ENCODE results near the gene TBRG1.

TBRG1 gene

GRCh38 chr11:124612567-124613246 lies 10.0 kb upstream of the TBRG1 start:
- H3K4me3 ChIP-seq (ENCODE audit: severe bottlenecking), result no peak overlapping the region
- ATAC-seq (ENCODE audit: low read depth) (peak; percentile 62), DNase-seq (ENCODE audit: low spot score) (no peak)
- H3K9me3 ChIP-seq (ENCODE audit: severe bottlenecking), result no peaks in the 10 kb centered on the region
- H3K27ac ChIP-seq (ENCODE audit: poor library complexity, severe bottlenecking), result no peak overlapping the region
- no peaks in the 10 kb centered on the region for H3K4me1 ChIP-seq (ENCODE audit: insufficient read depth, poor library complexity, severe bottlenecking)
- no peak for TF ChIP-seq CTCF (IDR thresholded peaks at IDR 0.05; ENCODE audit: poor library complexity, severe bottlenecking)
- H3K27me3 ChIP-seq (ENCODE audit: insufficient read depth, poor library complexity, severe bottlenecking), result no peaks in the 10 kb centered on the region
- H3K36me3 ChIP-seq (ENCODE audit: low read depth), result no peaks in the 10 kb centered on the region

- TF ChIP-seq CTCF (IDR thresholded peaks at IDR 0.05; ENCODE audit: poor library complexity, severe bottlenecking), result no peak
- no peaks in the 10 kb centered on the region; the same call in 1 of the 2 replicates for H3K36me3 ChIP-seq (ENCODE audit: low read depth)
- ATAC-seq (ENCODE audit: low read depth) (no peak), DNase-seq (ENCODE audit: low spot score) (no peak)
- no peaks in the 10 kb centered on the region for H3K9me3 ChIP-seq (ENCODE audit: severe bottlenecking)
- no peak overlapping the region for H3K27ac ChIP-seq (ENCODE audit: poor library complexity, severe bottlenecking)
- no peaks in the 10 kb centered on the region for H3K27me3 ChIP-seq (ENCODE audit: insufficient read depth, poor library complexity, severe bottlenecking)
- peaks cover 9% of the 10 kb centered on the region for H3K4me1 ChIP-seq (ENCODE audit: insufficient read depth, poor library complexity, severe bottlenecking)
- no peak overlapping the region for H3K4me3 ChIP-seq (ENCODE audit: severe bottlenecking)
These were observed 3.8 kb upstream of the TBRG1 start for GRCh38 chr11:124618863-124619262.

- Histone ChIP-seq H3K4me1 (ENCODE audit: insufficient read depth, poor library complexity, severe bottlenecking) (peaks cover 11% of the 10 kb centered on the region), H3K36me3 (ENCODE audit: low read depth) (peaks cover 44% of the 10 kb centered on the region), H3K27ac (ENCODE audit: poor library complexity, severe bottlenecking) (peak overlapping the region; percentile 60), H3K9me3 (ENCODE audit: severe bottlenecking) (no peaks in the 10 kb centered on the region), H3K4me3 (ENCODE audit: severe bottlenecking) (peak overlapping the region; percentile 70), H3K27me3 (ENCODE audit: insufficient read depth, poor library complexity, severe bottlenecking) (no peaks in the 10 kb centered on the region)
- DNase-seq (ENCODE audit: low spot score) (no peak), ATAC-seq (ENCODE audit: low read depth) (no peak)
- TF ChIP-seq CTCF (IDR thresholded peaks at IDR 0.05; ENCODE audit: poor library complexity, severe bottlenecking), result no peak
These were observed 1.3 kb downstream of the TBRG1 start for GRCh38 chr11:124623861-124624525.

- Histone ChIP-seq H3K27me3 (ENCODE audit: insufficient read depth, poor library complexity, severe bottlenecking) (no peaks in the 10 kb centered on the region), H3K36me3 (ENCODE audit: low read depth) (peaks cover 60% of the 10 kb centered on the region), H3K4me3 (ENCODE audit: severe bottlenecking) (no peak overlapping the region), H3K4me1 (ENCODE audit: insufficient read depth, poor library complexity, severe bottlenecking) (peaks cover 11% of the 10 kb centered on the region), H3K27ac (ENCODE audit: poor library complexity, severe bottlenecking) (no peak overlapping the region), H3K9me3 (ENCODE audit: severe bottlenecking) (no peaks in the 10 kb centered on the region)
- no peak for ATAC-seq (ENCODE audit: low read depth)
- no peak for DNase-seq (ENCODE audit: low spot score)
- no peak for TF ChIP-seq CTCF (IDR thresholded peaks at IDR 0.05; ENCODE audit: poor library complexity, severe bottlenecking)
These were observed 3.0 kb downstream of the TBRG1 start for GRCh38 chr11:124625504-124626168.

Measured in RWPE2 (cell line).